Naive thymus-derived CD4-positive, alpha-beta T cell (primary cell): ENCODE data around the gene MEX3D. TPM values are rescaled to one million over a fixed set of nuclear protein-coding genes. Genes with fewer than 3 reads are reported as not detected.

Source experiments
- ATAC-seq: fragments of 150-1000 bp; cut with Tn5 transposase; 2 replicates; pipeline ENCODE4 v1.10.0; 2021; ENCODE audit warnings: mild to moderate bottlenecking, moderate library complexity
- CTCF ChIA-PET: fragments of 350-600 bp; sonication (Branson Sonifier 250); formaldehyde crosslinking; loops from one replicate; lab custom pipeline; 2021; ENCODE audit warnings: antibody characterized with exemption; lab: Charles Lee
- POLR2A ChIA-PET: fragments of 350-600 bp; sonication (Branson Sonifier 250); formaldehyde crosslinking; loops from one replicate; lab custom pipeline; 2021; ENCODE audit warnings: antibody characterized with exemption, inconsistent platforms; lab: Charles Lee
- DNase-seq, 9 donors: peaks; one replicate each; pipeline versions ENCODE4 v3.0.0 to v3.0.0-alpha.2; 2020 to 2022; ENCODE audit warnings: mixed read lengths in 1 of 9
- H3K27ac ChIP-seq: one replicate; pipeline ENCODE4 v1.7.0; 2013; ENCODE audit warnings: mild to moderate bottlenecking, low read depth, low read length, moderate library complexity
- H3K27me3 ChIP-seq, 2 donors: one replicate each; pipeline ENCODE4 v1.7.0; 2013; ENCODE audit warnings: low read length in 2 of 2, mild to moderate bottlenecking in 2 of 2, moderate library complexity in 2 of 2; ENCODE audit not compliant: control insufficient read depth in 2 of 2, insufficient read depth in 2 of 2
- H3K36me3 ChIP-seq, 3 experiments: 1 replicate in 2 of 3; 2 replicates in 1 of 3; pipeline ENCODE4 v1.7.0; 2013; ENCODE audit warnings: low read length in 3 of 3, mild to moderate bottlenecking in 3 of 3, moderate library complexity in 1 of 3; ENCODE audit not compliant: insufficient read depth in 3 of 3, control insufficient read depth in 2 of 3
- H3K4me1 ChIP-seq, 2 donors: one replicate each; pipeline ENCODE4 v1.7.0; 2013; ENCODE audit warnings: low read length in 2 of 2, mild to moderate bottlenecking in 2 of 2, moderate library complexity in 1 of 2; ENCODE audit not compliant: control insufficient read depth in 2 of 2, insufficient read depth in 2 of 2
- H3K4me3 ChIP-seq: 2 replicates; pipeline ENCODE4 v1.7.0; 2013; ENCODE audit warnings: mild to moderate bottlenecking, low read length
- H3K9me3 ChIP-seq, 3 experiments: 1 replicate in 2 of 3; 2 replicates in 1 of 3; pipeline ENCODE4 v1.7.0; 2013; ENCODE audit warnings: low read length in 3 of 3; ENCODE audit not compliant: control insufficient read depth in 2 of 3
- H3K27ac Mint-ChIP-seq, 9 donors: one replicate each; pipeline ENCODE4 v1.8.0; 2020 to 2022; ENCODE audit warnings: mixed read lengths in 9 of 9, mild to moderate bottlenecking in 8 of 9, moderate library complexity in 5 of 9, inconsistent platforms in 2 of 9
- H3K27me3 Mint-ChIP-seq, 5 donors: one replicate each; pipeline ENCODE4 v1.8.0; 2021 to 2022; ENCODE audit warnings: mixed read lengths in 5 of 5, mild to moderate bottlenecking in 1 of 5
- H3K36me3 Mint-ChIP-seq, 5 donors: one replicate each; pipeline ENCODE4 v1.8.0; 2020 to 2022; ENCODE audit warnings: mixed read lengths in 5 of 5, mild to moderate bottlenecking in 3 of 5, inconsistent platforms in 1 of 5
- H3K4me1 Mint-ChIP-seq, 7 donors: one replicate each; pipeline ENCODE4 v1.8.0; 2020 to 2022; ENCODE audit warnings: mixed read lengths in 7 of 7, mild to moderate bottlenecking in 3 of 7, inconsistent platforms in 1 of 7
- H3K4me3 Mint-ChIP-seq, 10 donors: one replicate each; pipeline ENCODE4 v1.8.0; 2020 to 2022; ENCODE audit warnings: mild to moderate bottlenecking in 10 of 10, mixed read lengths in 10 of 10, moderate library complexity in 6 of 10, inconsistent platforms in 2 of 10
- H3K9me3 Mint-ChIP-seq, 11 donors: one replicate each; pipeline ENCODE4 v1.8.0; 2020 to 2022; ENCODE audit warnings: mixed read lengths in 11 of 11, mild to moderate bottlenecking in 4 of 11, inconsistent platforms in 1 of 11, moderate library complexity in 1 of 11
- intact Hi-C, 2 donors: fragments of 100-400 bp; cut with micrococcal nuclease; formaldehyde crosslinking; loops; one replicate each; pipeline ENCODE4 v1.15.1; 2023
- polyA plus RNA-seq, 2 donors: library from polyadenylated mRNA; unstranded; fragments of 300-500 nt; fragmentation: Illumina TruSeq; gene quantifications; one replicate each; pipeline ENCODE4 v1.2.3, GENCODE V29; 2021
- total RNA-seq, 6 experiments: library from RNA in 5 of 6; stranded (reverse) in 5 of 6; gene quantifications; 1 replicate in 5 of 6; 2 replicates in 1 of 6; pipeline ENCODE4 v1.2.3 and lab custom pipeline; 2021 to 2026

MEX3D gene
- total and polyA plus RNA-seq, 7 experiments from 2014 or later, result 2.1 to 8.3 (median 2.3) TPM; not detected in 2

- intact Hi-C loops, result no loop called here
- H3K4me3 ChIP-seq, result no peak overlapping the region
- ChIA-PET POLR2A (interaction anchor here (0.6 kb wide), 1 partner anchor 82 kb away, joined by 5 read pairs; no protein-coding TSS in a partner anchor), CTCF (interaction anchor here (0.6 to 1.0 kb wide), 3 partner anchors 14 to 280 kb away, joined by 3 to 5 read pairs (median 3); partner anchors contain the start of gene REEP6)
- no peaks in the 10 kb centered on the region for H3K9me3 ChIP-seq
- peaks cover 4 to 6% of the 10 kb centered on the region in 2 donors for H3K4me1 ChIP-seq
- H3K27ac Mint-ChIP-seq, result peak overlapping the region in 2 of 9 donors; percentile 55 to 63
- no peak for ATAC-seq
- H3K9me3 Mint-ChIP-seq, result peaks cover 0 to 5% (median 0%) of the 10 kb centered on the region in 11 donors
- peaks cover 0 to 3% (median 0%) of the 10 kb centered on the region in 5 donors for H3K36me3 Mint-ChIP-seq
- peaks cover 0 to 31% (median 4%) of the 10 kb centered on the region in 5 donors for H3K27me3 Mint-ChIP-seq
- H3K27ac ChIP-seq, result no peak overlapping the region
- peaks cover 7 to 21% (median 18%) of the 10 kb centered on the region in 7 donors for H3K4me1 Mint-ChIP-seq
- H3K4me3 Mint-ChIP-seq, result peak overlapping the region in 1 of 10 donors; percentile 23
- peaks cover 0 to 5% of the 10 kb centered on the region in 2 donors for H3K27me3 ChIP-seq
- no peaks in the 10 kb centered on the region for H3K36me3 ChIP-seq
- DNase-seq, result no peak
These were observed 63.1 kb downstream of the MEX3D start for GRCh38 chr19:1505012-1505411.

Other genes starting within 250 kb of the MEX3D start
- 100 to 1,000 TPM in 1 of 5 experiments, 10 to 100 TPM in 4; 48.4 to 101 (median 68.0) TPM for gene NDUFS7, start 184.4 kb downstream of the MEX3D start, total RNA-seq
- gene NDUFS7, start 184.4 kb downstream of the MEX3D start, polyA plus RNA-seq, result 100 to 1,000 TPM; 182 to 232 TPM
- 10 to 100 TPM; 10.9 to 24.2 (median 17.5) TPM for gene GAMT, start 166.8 kb downstream of the MEX3D start, total RNA-seq
- gene GAMT, start 166.8 kb downstream of the MEX3D start, polyA plus RNA-seq, result 10 to 100 TPM; 29.3 to 32.3 TPM
- 100 to 1,000 TPM; 129 to 227 (median 144) TPM for gene DAZAP1, start 160.7 kb downstream of the MEX3D start, total RNA-seq
- gene DAZAP1, start 160.7 kb downstream of the MEX3D start, polyA plus RNA-seq, result 1 to 10 TPM; 5.0 to 5.7 TPM
- 1,000 to 10,000 TPM; 1,300 to 2,097 (median 2,012) TPM for gene RPS15, start 129.9 kb downstream of the MEX3D start, total RNA-seq
- gene RPS15, start 129.9 kb downstream of the MEX3D start, polyA plus RNA-seq, result 1,000 to 10,000 TPM; 3,657 to 3,761 TPM
- gene APC2, start 118.2 kb downstream of the MEX3D start, total RNA-seq, result under 1 TPM; 0.05 to 0.24 (median 0.10) TPM
- gene APC2, start 118.2 kb downstream of the MEX3D start, polyA plus RNA-seq, result under 1 TPM; 0.01 to 0.05 TPM
- gene C19orf25, start 89.1 kb downstream of the MEX3D start, total RNA-seq, result 10 to 100 TPM; 24.2 to 64.5 (median 44.6) TPM
- 10 to 100 TPM; 43.6 to 69.8 TPM for gene C19orf25, start 89.1 kb downstream of the MEX3D start, polyA plus RNA-seq
- gene PCSK4, start 78.0 kb downstream of the MEX3D start, total RNA-seq, result 10 to 100 TPM in 1 of 5 experiments, 1 to 10 TPM in 3, under 1 TPM in 1; 0.87 to 10.8 (median 7.8) TPM
- gene PCSK4, start 78.0 kb downstream of the MEX3D start, polyA plus RNA-seq, result under 1 TPM; 0.64 to 0.72 TPM
- 1 to 10 TPM; 1.6 to 5.3 (median 4.4) TPM for gene REEP6, start 77.1 kb downstream of the MEX3D start, total RNA-seq
- 1 to 10 TPM; 5.6 to 7.2 TPM for gene REEP6, start 77.1 kb downstream of the MEX3D start, polyA plus RNA-seq
- 1 to 10 TPM; 3.6 to 9.9 (median 6.0) TPM for gene ADAMTSL5, start 55.3 kb downstream of the MEX3D start, total RNA-seq
- gene ADAMTSL5, start 55.3 kb downstream of the MEX3D start, polyA plus RNA-seq, result 1 to 10 TPM; 4.3 to 4.8 TPM
- not detected for gene PLK5, start 44.2 kb downstream of the MEX3D start, total RNA-seq
- gene PLK5, start 44.2 kb downstream of the MEX3D start, polyA plus RNA-seq, result not detected
- 10 to 100 TPM; 50.1 to 87.8 (median 64.6) TPM for gene MBD3, start 24.5 kb upstream of the MEX3D start, total RNA-seq
- gene MBD3, start 24.5 kb upstream of the MEX3D start, polyA plus RNA-seq, result 10 to 100 TPM in 1 of 2 donors, 1 to 10 TPM in 1; 9.1 to 23.1 TPM
- gene UQCR11, start 37.1 kb upstream of the MEX3D start, total RNA-seq, result 100 to 1,000 TPM in 4 of 5 experiments, 10 to 100 TPM in 1; 94.3 to 170 (median 123) TPM
- 100 to 1,000 TPM; 292 to 606 TPM for gene UQCR11, start 37.1 kb upstream of the MEX3D start, polyA plus RNA-seq
- gene TCF3, start 84.3 kb upstream of the MEX3D start, total RNA-seq, result 10 to 100 TPM; 66.6 to 83.6 (median 78.3) TPM
- gene TCF3, start 84.3 kb upstream of the MEX3D start, polyA plus RNA-seq, result 10 to 100 TPM in 1 of 2 donors, 1 to 10 TPM in 1; 5.8 to 15.6 TPM
- gene ONECUT3, start 185.2 kb upstream of the MEX3D start, total RNA-seq, result not detected
- gene ONECUT3, start 185.2 kb upstream of the MEX3D start, polyA plus RNA-seq, result not detected
- 10 to 100 TPM in 1 of 5 experiments, 1 to 10 TPM in 4; 1.8 to 15.3 (median 4.0) TPM for gene ATP8B3, start 244.0 kb upstream of the MEX3D start, total RNA-seq
- gene ATP8B3, start 244.0 kb upstream of the MEX3D start, polyA plus RNA-seq, result under 1 TPM; 0.83 TPM